A673 (cell line): ENCODE data around the gene CAPNS2.

Source experiments
- CTCF ChIP-seq: fragments of 300-800, 200-600 bp; sonication (generic); conservative IDR thresholded peaks from 2 replicates; pipeline ENCODE4 v1.5.1; 2017; ENCODE audit warnings: low read depth, mild to moderate bottlenecking, antibody characterized with exemption, low read length, moderate library complexity, mixed read lengths
- EZH2 ChIP-seq: fragments of 200-600 bp; sonication (generic); IDR thresholded peaks from 2 replicates; pipeline ENCODE4 v1.6.1; 2017; ENCODE audit warnings: borderline replicate concordance, low read depth, mild to moderate bottlenecking, mixed read lengths, antibody characterized with exemption, low read length; ENCODE audit not compliant: poor library complexity, severe bottlenecking

- TF ChIP-seq CTCF: no peak
- no peak for TF ChIP-seq EZH2
Measured at GRCh38 chr16:55588799-55589198, 22.3 kb downstream of the CAPNS2 start.
